Measurements from ENCODE around the gene KCMF1. TPM values are rescaled to one million over a fixed set of nuclear protein-coding genes. Genes with fewer than 3 reads are reported as not detected.

Gene KCMF1
- polyA plus RNA-seq, 1 donor from 2014 or later: 43.3 TPM

GRCh38 chr2:85078536-85078935 lies 107.6 kb downstream of the KCMF1 start:
- no peaks in the 10 kb centered on the region for H3F3A ChIP-seq (ENCODE audit: insufficient read depth, low read length, poor library complexity, severe bottlenecking)
- no peak overlapping the region for H3K4me2 ChIP-seq (ENCODE audit: low read length)
- no peak overlapping the region for H2AFZ ChIP-seq (ENCODE audit: low read depth, low read length)
- H3K9ac ChIP-seq (ENCODE audit: low read length): no peak overlapping the region
- TF ChIP-seq EP300 (conservative IDR thresholded peaks at IDR 0.05; ENCODE audit: poor library complexity, severe bottlenecking) (no peak), POLR2AphosphoS5 (IDR thresholded peaks at IDR 0.05) (no peak), EZH2 (IDR thresholded peaks at IDR 0.05; ENCODE audit: borderline replicate concordance, insufficient read depth, low read length, poor library complexity, severe bottlenecking) (no peak), REST (IDR thresholded peaks at IDR 0.05; ENCODE audit: borderline replicate concordance) (no peak), TAF1 (IDR thresholded peaks at IDR 0.05; ENCODE audit: low read depth) (no peak), CTCF (IDR thresholded peaks at IDR 0.05; ENCODE audit: poor library complexity, severe bottlenecking) (no peak), RAD21 (conservative IDR thresholded peaks at IDR 0.05) (no peak), MXI1 (conservative IDR thresholded peaks at IDR 0.05; ENCODE audit: poor library complexity, severe bottlenecking) (no peak), SMC3 (conservative IDR thresholded peaks at IDR 0.05; ENCODE audit: poor library complexity) (no peak)
- H3K4me3 ChIP-seq (ENCODE audit: low read length): no peak overlapping the region
- H3K27ac ChIP-seq (ENCODE audit: low read length): no peak overlapping the region
- H3K79me2 ChIP-seq (replicated peaks; ENCODE audit: insufficient read depth, low read length): no peaks in the 10 kb centered on the region
- no peaks in the 10 kb centered on the region for H3K36me3 ChIP-seq (ENCODE audit: insufficient read depth, low read length)
- no peaks in the 10 kb centered on the region for H3K9me3 ChIP-seq (ENCODE audit: low read length)
- no peaks in the 10 kb centered on the region for H3K9me2 ChIP-seq (ENCODE audit: insufficient read depth, low read length)
- H4K20me1 ChIP-seq (ENCODE audit: insufficient read depth): no peaks in the 10 kb centered on the region
- no peaks in the 10 kb centered on the region for H3K27me3 ChIP-seq (ENCODE audit: insufficient read depth, low read depth, low read length)

GRCh38 chr2:85083092-85083491 lies 112.1 kb downstream of the KCMF1 start:
- Histone ChIP-seq H2AFZ (ENCODE audit: low read depth, low read length) (no peak overlapping the region), H3K79me2 (replicated peaks; ENCODE audit: insufficient read depth, low read length) (no peaks in the 10 kb centered on the region), H3K36me3 (ENCODE audit: insufficient read depth, low read length) (no peaks in the 10 kb centered on the region), H3K9ac (ENCODE audit: low read length) (no peak overlapping the region), H3K27me3 (ENCODE audit: insufficient read depth, low read depth, low read length) (no peaks in the 10 kb centered on the region), H3F3A (ENCODE audit: insufficient read depth, low read length, poor library complexity, severe bottlenecking) (no peaks in the 10 kb centered on the region), H3K27ac (ENCODE audit: low read length) (no peak overlapping the region), H3K4me2 (ENCODE audit: low read length) (no peak overlapping the region), H4K20me1 (ENCODE audit: insufficient read depth) (no peaks in the 10 kb centered on the region), H3K9me3 (ENCODE audit: low read length) (no peaks in the 10 kb centered on the region), H3K4me3 (ENCODE audit: low read length) (no peak overlapping the region), H3K9me2 (ENCODE audit: insufficient read depth, low read length) (no peaks in the 10 kb centered on the region)
- no peak for TF ChIP-seq RAD21 (conservative IDR thresholded peaks at IDR 0.05)
- no peak for TF ChIP-seq MXI1 (conservative IDR thresholded peaks at IDR 0.05; ENCODE audit: poor library complexity, severe bottlenecking)
- TF ChIP-seq EZH2 (IDR thresholded peaks at IDR 0.05; ENCODE audit: borderline replicate concordance, insufficient read depth, low read length, poor library complexity, severe bottlenecking): no peak
- TF ChIP-seq REST (IDR thresholded peaks at IDR 0.05; ENCODE audit: borderline replicate concordance): no peak
- TF ChIP-seq CTCF (IDR thresholded peaks at IDR 0.05; ENCODE audit: poor library complexity, severe bottlenecking): no peak

All from neural cell (in vitro differentiated cells).